NCI-H748 treated with DMSO at 0.1 percent for 48 hours (cell line): ENCODE results near the gene EFEMP1.

Experiments used
- DNase-seq: peaks from one replicate; lab custom pipeline; 2025; lab: John Stamatoyannopoulos, UW

Gene EFEMP1

GRCh38 chr2:55923091-55923981 is at the start of gene EFEMP1:
Gene EFEMP1, minus strand, starts transcription at chr2:55923782. Its CDS starts 1,342 bp downstream, at chr2:55922440.
- DNase-seq, result peak; percentile 4

GRCh38 chr2:55970500-55970899 is 46.9 kb upstream of the EFEMP1 start:
- no peak for DNase-seq

GRCh38 chr2:55968941-55969340 is 45.4 kb upstream of the EFEMP1 start:
- no peak for DNase-seq

- no peak for DNase-seq
These were observed 43.0 kb upstream of the EFEMP1 start for GRCh38 chr2:55966401-55967118.

- no peak for DNase-seq
These were observed 42.4 kb upstream of the EFEMP1 start for GRCh38 chr2:55965966-55966365.

GRCh38 chr2:55965276-55965675 is 41.7 kb upstream of the EFEMP1 start:
- DNase-seq, result no peak

GRCh38 chr2:55962915-55963314 is 39.3 kb upstream of the EFEMP1 start:
- no peak for DNase-seq

GRCh38 chr2:55961318-55961911 is 37.8 kb upstream of the EFEMP1 start:
- DNase-seq, result peak; percentile 8

- no peak for DNase-seq
These were observed 35.2 kb upstream of the EFEMP1 start for GRCh38 chr2:55958756-55959155.

- DNase-seq, result no peak
These were observed 33.6 kb upstream of the EFEMP1 start for GRCh38 chr2:55957142-55957541.

- DNase-seq, result no peak
These were observed 30.9 kb upstream of the EFEMP1 start for GRCh38 chr2:55954306-55955035.

GRCh38 chr2:55952415-55952814 is 28.8 kb upstream of the EFEMP1 start:
- DNase-seq, result no peak

GRCh38 chr2:55951533-55951932 is 28.0 kb upstream of the EFEMP1 start:
- no peak for DNase-seq

GRCh38 chr2:55949613-55950012 is 26.0 kb upstream of the EFEMP1 start:
- DNase-seq, result no peak

- DNase-seq, result no peak
These were observed 25.6 kb upstream of the EFEMP1 start for GRCh38 chr2:55949211-55949610.

- no peak for DNase-seq
These were observed 24.8 kb upstream of the EFEMP1 start for GRCh38 chr2:55948176-55948923.

- DNase-seq, result no peak
These were observed 24.2 kb upstream of the EFEMP1 start for GRCh38 chr2:55947752-55948151.

GRCh38 chr2:55946793-55947192 is 23.2 kb upstream of the EFEMP1 start:
- no peak for DNase-seq

- no peak for DNase-seq
These were observed 19.9 kb upstream of the EFEMP1 start for GRCh38 chr2:55943466-55943865.

GRCh38 chr2:55936351-55936750 is 12.8 kb upstream of the EFEMP1 start:
- no peak for DNase-seq

- DNase-seq, result no peak
These were observed 10.8 kb upstream of the EFEMP1 start for GRCh38 chr2:55934337-55934736.
